GM13977 (cell line): ENCODE measurements around the gene R3HDM1.
"Not testable (repeated sequence)": the region's sequence is repeated elsewhere in the genome, so short reads cannot be mapped to it uniquely, and the experiment has no call there.

Experiments used
- DNase-seq: peaks from one replicate; pipeline ENCODE4 v3.0.0; 2012; ENCODE audit warnings: low spot score
- CTCF ChIP-seq: IDR thresholded peaks from 2 replicates; pipeline ENCODE4 v1.5.1; 2012; ENCODE audit warnings: mild to moderate bottlenecking, control low read depth; ENCODE audit not compliant: insufficient read depth; ENCODE audit errors: extremely low read depth, missing control alignments
- in situ Hi-C: fragments of 300-500 bp; cut with MboI; formaldehyde crosslinking; loops from one replicate; pipeline ENCODE4 v1.12.0; 2022; ENCODE audit warnings: low sequenced_read_pairs, low pct_unique_long_range_greater_than_20kb, mixed read lengths, inconsistent platforms; ENCODE audit not compliant: unreplicated experiment

The R3HDM1 gene

GRCh38 chr2:135617501-135618015 is 86.3 kb downstream of the R3HDM1 start:
- no peak for DNase-seq
- in situ Hi-C loops = no loop called here
- TF ChIP-seq CTCF = no peak

GRCh38 chr2:135620198-135620597 is 88.9 kb downstream of the R3HDM1 start:
- in situ Hi-C loops = no loop called here
- TF ChIP-seq CTCF = no peak

GRCh38 chr2:135629520-135629919 is 98.2 kb downstream of the R3HDM1 start:
- in situ Hi-C loops = no loop called here
- TF ChIP-seq CTCF = no peak
- DNase-seq = no peak

More at GRCh38 chr2:135620198-135620597, 88.9 kb downstream of the R3HDM1 start:
- no peak for DNase-seq

GRCh38 chr2:135630034-135630433 is 98.8 kb downstream of the R3HDM1 start:
- DNase-seq, in situ Hi-C loops: not testable (repeated sequence)

- no peak for TF ChIP-seq CTCF
- DNase-seq = no peak
Observed at GRCh38 chr2:135630488-135630887, 99.2 kb downstream of the R3HDM1 start.

GRCh38 chr2:135633582-135633981 is 102.3 kb downstream of the R3HDM1 start:
- in situ Hi-C loops = no loop called here
- DNase-seq = no peak
- no peak for TF ChIP-seq CTCF

More at GRCh38 chr2:135630488-135630887, 99.2 kb downstream of the R3HDM1 start:
- in situ Hi-C loops = no loop called here

- DNase-seq = no peak
- in situ Hi-C loops = no loop called here
- TF ChIP-seq CTCF = no peak
Observed at GRCh38 chr2:135635212-135635835, 104.0 kb downstream of the R3HDM1 start.
